Mucosa of descending colon (tissue), 3 donors: Measurements from ENCODE around the gene WWC2. TPM values are rescaled to one million over a fixed set of nuclear protein-coding genes. Genes with fewer than 3 reads are reported as not detected.

Experiments used
- ATAC-seq: fragments of 200-7000 bp; cut with Tn5 transposase; one replicate; pipeline ENCODE4 v1.9.1; 2020; ENCODE audit warnings: mild to moderate bottlenecking, moderate library complexity
- DNase-seq, 3 donors: peaks; one replicate each; pipeline ENCODE4 v3.0.0-alpha.2; 2020
- H3K36me3 ChIP-seq: fragments of 200-600 bp; one replicate; pipeline ENCODE4 v1.8.0; 2021; ENCODE audit warnings: low read depth, mild to moderate bottlenecking
- H3K4me1 ChIP-seq: fragments of 200-600 bp; one replicate; pipeline ENCODE4 v1.8.0; 2021; ENCODE audit warnings: low read depth, mild to moderate bottlenecking
- H3K4me3 ChIP-seq: fragments of 200-600 bp; one replicate; pipeline ENCODE4 v1.8.0; 2021; ENCODE audit warnings: mild to moderate bottlenecking
- H3K9me3 ChIP-seq: fragments of 200-600 bp; one replicate; pipeline ENCODE4 v1.8.0; 2021; ENCODE audit warnings: mild to moderate bottlenecking
- CTCF ChIP-seq: fragments of 200-600 bp; IDR thresholded peaks from one replicate; pipeline ENCODE4 v1.8.0; 2022; ENCODE audit warnings: antibody characterized with exemption, mild to moderate bottlenecking
- intact Hi-C, 2 donors: fragments of 100-400 bp; cut with DNase I in 1 of 2; cut with micrococcal nuclease in 1 of 2; formaldehyde crosslinking; loops; one replicate each; pipeline versions ENCODE4 v1.11.0 to v1.11.1; 2022; cut with DNase I, micrococcal nuclease
- total RNA-seq, 3 donors: library from RNA; stranded (reverse); fragmentation: NEBNext Ultra II Directional in 2 of 3; extraction: Animal tissue kit (Norgen Biotek cat#: 25700) in 2 of 3; gene quantifications; one replicate each; pipeline versions ENCODE4 v1.2.1 to v1.2.4, GENCODE V29; 2021 to 2023
- donor health status: DM: no; HTN: no; CAD: no; lungs with moderate emphysema.
- donor health status: DM: no; HTN: no; CAD: no.
- donor health status: DM: no; HTN: yes; CAD: no.

Gene WWC2
- total RNA-seq, 3 donors from 2014 or later = 6.4 to 31.2 (median 7.7) TPM

GRCh38 chr4:183356931-183357675 is 258.0 kb downstream of the WWC2 start:
- Histone ChIP-seq H3K36me3 (no peaks in the 10 kb centered on the region), H3K4me1 (no peaks in the 10 kb centered on the region), H3K9me3 (no peaks in the 10 kb centered on the region), H3K4me3 (no peak overlapping the region)
- ATAC-seq = no peak
- DNase-seq = no peak
- TF ChIP-seq CTCF = no peak
- intact Hi-C loops = no loop called here

GRCh38 chr4:183358215-183358755 is 259.2 kb downstream of the WWC2 start:
- no peaks in the 10 kb centered on the region for H3K4me1 ChIP-seq
- ATAC-seq = no peak
- intact Hi-C loops = no loop called here
- H3K36me3 ChIP-seq = no peaks in the 10 kb centered on the region
- H3K9me3 ChIP-seq = no peaks in the 10 kb centered on the region
- H3K4me3 ChIP-seq = no peak overlapping the region
- DNase-seq = no peak
- TF ChIP-seq CTCF = no peak

- Histone ChIP-seq H3K9me3 (no peaks in the 10 kb centered on the region), H3K4me3 (no peak overlapping the region), H3K4me1 (no peaks in the 10 kb centered on the region), H3K36me3 (no peaks in the 10 kb centered on the region)
- no peak for ATAC-seq
- no peak for TF ChIP-seq CTCF
- intact Hi-C loops = no loop called here
- no peak for DNase-seq
These were observed 261.3 kb downstream of the WWC2 start for GRCh38 chr4:183360161-183360919.

- intact Hi-C loops = no loop called here
- ATAC-seq = no peak
- H3K9me3 ChIP-seq = no peaks in the 10 kb centered on the region
- H3K36me3 ChIP-seq = no peaks in the 10 kb centered on the region
- TF ChIP-seq CTCF = no peak
- no peak for DNase-seq
- H3K4me3 ChIP-seq = no peak overlapping the region
- no peaks in the 10 kb centered on the region for H3K4me1 ChIP-seq
These were observed 263.0 kb downstream of the WWC2 start for GRCh38 chr4:183362036-183362435.

- intact Hi-C loops = no loop called here
- DNase-seq (no peak), ATAC-seq (no peak)
- Histone ChIP-seq H3K36me3 (no peaks in the 10 kb centered on the region), H3K4me1 (no peaks in the 10 kb centered on the region), H3K9me3 (no peaks in the 10 kb centered on the region), H3K4me3 (no peak overlapping the region)
- no peak for TF ChIP-seq CTCF
These were observed 264.0 kb downstream of the WWC2 start for GRCh38 chr4:183362916-183363542.
